HG03558 (cell line): ENCODE measurements around the gene LCN9.

Experiments used
- ATAC-seq: cut with Tn5 transposase; IDR thresholded peaks from one replicate; pipeline ENCODE4 v1.9.1; 2021; ENCODE audit warnings: moderate number of reproducible peaks; ENCODE audit not compliant: unreplicated experiment; ENCODE audit errors: extremely low read depth

Gene LCN9

DNA sequence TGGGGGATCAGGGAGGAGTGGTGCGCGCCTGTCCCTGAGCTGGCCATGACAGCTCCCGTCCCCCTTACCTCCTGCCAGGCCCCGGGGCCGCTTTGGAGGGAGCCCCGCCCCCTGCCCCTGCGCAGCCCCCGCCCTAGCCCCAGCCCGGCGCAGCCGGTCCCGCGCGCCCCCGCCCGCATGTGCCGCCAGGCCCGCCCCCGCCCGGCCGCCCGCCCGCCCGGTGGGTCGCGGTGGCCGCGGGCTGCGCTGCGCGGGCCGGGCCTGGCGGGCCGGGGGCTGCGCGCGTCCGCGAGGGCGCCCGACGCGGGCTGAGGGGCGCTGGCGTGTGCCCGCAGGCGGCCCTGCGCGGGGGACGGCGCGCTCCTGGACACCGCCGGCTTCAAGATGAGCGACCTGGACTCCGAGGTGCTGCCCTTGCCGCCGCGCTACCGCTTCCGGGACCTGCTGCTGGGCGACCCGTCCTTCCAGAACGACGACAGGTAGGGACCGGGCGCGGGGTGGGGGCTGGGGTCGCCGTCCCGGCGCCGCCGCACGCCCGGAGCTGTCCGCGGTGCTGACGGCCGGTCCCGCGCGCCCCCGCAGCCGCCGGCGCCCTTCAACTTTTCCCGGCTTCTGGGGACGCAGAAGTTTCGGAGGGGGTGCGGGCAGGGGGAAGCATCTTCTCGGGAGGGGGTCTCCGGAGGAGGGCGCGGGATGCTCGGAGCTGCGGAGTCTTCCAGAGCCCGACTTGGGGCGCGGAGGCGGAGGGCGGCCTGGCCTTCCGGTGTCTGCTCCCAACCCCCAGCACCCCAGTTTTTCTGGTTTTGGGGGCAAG, 51.3 kb downstream of the LCN9 start:
- ATAC-seq, result no peak

DNA sequence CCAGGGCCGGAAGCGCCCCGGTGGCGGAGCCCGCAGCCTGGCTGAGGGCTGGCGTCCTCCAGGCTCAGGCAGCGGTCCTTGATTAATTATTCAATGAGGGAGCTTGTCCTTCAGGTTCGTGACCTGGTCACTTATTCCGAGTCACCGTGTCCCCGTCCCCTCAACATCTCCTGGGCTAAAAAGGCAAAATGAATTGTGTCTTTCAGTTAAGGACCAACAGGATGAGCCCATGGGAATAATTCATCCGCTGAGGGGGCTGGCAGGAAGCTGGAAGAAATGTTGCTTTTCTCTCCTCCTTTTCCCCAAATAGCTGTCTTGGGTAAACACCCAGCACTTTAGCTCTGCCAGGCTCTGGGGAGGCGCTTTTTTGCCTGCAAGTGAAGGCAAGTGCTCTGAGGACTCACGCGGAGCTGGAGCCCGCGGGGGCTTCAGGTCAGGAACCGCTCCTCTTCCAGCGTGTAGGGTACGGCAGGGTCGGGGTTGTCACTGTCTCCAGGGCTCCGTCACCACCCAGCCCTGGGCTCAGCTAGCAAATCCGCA, 52.0 kb downstream of the LCN9 start:
- no peak for ATAC-seq

DNA sequence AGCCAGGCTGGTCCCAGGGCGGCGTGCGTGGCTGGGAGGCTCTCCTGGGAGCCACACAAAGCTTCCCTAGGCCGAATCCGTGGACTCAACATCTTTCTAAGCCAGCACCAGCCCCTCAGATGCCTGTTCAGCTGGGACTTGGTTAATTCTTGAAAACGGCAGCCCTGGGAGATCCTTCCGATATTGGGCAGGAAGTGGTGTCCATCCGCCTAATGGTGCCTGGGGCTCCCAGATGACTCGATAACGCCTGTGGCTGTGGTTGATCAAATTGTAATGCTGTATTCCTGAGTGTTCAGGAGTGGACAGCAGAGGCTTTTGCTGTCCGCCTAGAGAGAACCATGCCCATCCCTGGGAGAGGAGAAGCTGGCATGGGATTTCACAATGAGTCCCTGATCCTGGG, 52.9 kb downstream of the LCN9 start:
- ATAC-seq, result no peak
